Measurements from ENCODE around the gene TEAD1.
A peak's percentile ranks its signal among the peaks of the same experiment; 100 is the strongest.

Gene TEAD1

GRCh38 chr11:12914400-12914912 lies 240.2 kb downstream of the TEAD1 start:
- peak; percentile 38 for DNase-seq

DNA sequence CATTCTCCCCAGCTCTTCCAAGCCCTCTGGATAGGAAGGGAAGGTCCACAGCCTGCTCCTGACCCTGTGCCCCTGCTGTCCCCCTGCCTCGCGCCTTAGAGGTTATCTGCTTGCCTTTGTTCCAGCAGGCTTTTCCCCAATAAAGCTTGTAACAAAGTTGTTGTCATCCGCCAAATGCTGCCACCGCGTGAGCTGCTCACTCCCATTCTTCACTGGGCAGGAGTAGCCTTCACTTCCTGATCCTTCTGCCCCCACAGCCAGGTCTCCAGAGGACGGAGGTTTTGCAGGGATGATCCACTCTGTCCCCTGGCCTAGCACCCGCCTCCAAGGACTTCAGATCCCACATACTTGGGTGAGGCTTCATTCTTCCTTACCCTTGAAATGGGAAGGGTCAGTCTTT lies 240.9 kb downstream of the TEAD1 start:
- DNase-seq, result no peak

- DNase-seq, result no peak
Observed at GRCh38 chr11:12917822-12918221, 243.6 kb downstream of the TEAD1 start.

DNA sequence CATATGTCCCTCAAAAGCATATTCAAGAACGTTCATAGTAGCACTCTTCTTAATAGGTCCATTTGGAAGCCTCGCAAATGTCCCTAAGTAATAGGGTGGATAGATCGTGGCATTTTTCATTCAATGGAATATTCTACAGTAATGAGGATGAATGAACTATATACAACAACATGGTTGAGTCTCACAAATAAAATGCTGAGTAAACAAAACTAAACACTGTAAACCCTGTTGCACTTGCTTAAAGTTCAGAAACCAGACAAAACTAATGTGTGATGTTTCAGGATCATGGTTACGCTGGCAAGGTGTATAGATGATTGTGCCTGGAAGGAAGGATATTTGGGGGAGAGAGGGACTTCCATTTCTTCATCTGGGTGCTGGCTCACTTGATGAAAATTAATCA lies 244.4 kb downstream of the TEAD1 start:
- no peak for DNase-seq

GRCh38 chr11:12922418-12922817 lies 248.2 kb downstream of the TEAD1 start:
- no peak for DNase-seq

GRCh38 chr11:12922980-12923507 lies 248.8 kb downstream of the TEAD1 start:
- DNase-seq, result no peak

DNA sequence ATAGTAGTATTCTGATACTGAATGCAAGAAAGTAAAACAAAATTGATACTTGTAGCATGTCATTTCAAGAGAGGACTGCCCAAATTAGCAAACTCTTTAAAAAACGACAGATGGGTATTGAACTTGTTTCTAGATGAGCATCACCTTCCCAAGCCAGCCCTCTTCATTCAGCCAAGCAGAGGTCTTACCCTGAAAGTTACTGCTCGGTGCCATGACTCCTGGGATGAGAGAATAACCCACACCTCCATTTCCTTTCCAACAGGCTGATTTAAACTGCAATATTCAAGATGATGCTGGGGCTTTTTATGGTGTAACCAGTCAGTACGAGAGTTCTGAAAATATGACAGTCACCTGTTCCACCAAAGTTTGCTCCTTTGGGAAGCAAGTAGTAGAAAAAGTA lies 250.4 kb downstream of the TEAD1 start:
- no peak for DNase-seq

DNA sequence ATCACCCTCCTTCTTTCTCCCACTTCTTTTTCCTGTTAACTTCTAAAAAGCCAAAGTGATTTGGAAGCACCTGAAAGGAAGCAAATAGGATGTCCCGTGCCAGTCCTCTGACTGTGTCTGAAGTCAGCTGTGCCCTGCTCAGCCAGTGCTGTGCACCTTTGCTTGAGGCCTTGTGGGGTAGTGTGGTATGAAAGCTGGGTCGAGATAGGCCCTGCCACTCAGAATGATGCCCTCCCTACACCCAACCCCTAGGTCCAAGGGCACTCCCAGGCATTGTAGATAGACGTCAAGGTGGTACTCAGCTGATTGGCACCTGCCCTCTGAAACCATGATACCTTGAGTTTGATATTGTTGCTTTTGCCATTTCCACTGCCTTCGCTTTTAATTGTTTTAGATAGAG lies 251.3 kb downstream of the TEAD1 start:
- DNase-seq, result no peak

- DNase-seq, result no peak
Observed at GRCh38 chr11:12927221-12927620, 253.0 kb downstream of the TEAD1 start.

- no peak for DNase-seq
Observed at GRCh38 chr11:12927886-12928285, 253.7 kb downstream of the TEAD1 start.

DNA sequence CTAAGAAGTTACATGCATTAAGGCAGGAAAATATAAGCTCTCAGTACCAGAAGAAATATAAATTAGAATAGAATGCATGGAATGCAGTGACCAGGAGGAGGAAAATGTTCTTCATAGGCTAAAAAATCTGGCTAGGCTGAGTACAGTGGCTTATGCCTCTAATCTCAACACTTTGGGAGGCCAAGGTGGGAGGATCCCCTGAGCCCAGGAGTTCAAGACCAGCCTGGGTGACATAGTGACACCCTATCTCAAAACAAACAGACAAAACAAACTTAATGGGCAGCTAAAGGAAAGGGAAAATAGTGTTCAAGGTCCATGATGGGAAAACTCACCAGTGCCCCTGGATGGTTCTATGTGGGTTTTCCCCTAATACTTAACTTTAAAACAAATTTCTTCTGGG lies 256.6 kb downstream of the TEAD1 start:
- no peak for DNase-seq

- DNase-seq, result no peak
Observed at GRCh38 chr11:12932485-12932884, 258.3 kb downstream of the TEAD1 start.

DNA sequence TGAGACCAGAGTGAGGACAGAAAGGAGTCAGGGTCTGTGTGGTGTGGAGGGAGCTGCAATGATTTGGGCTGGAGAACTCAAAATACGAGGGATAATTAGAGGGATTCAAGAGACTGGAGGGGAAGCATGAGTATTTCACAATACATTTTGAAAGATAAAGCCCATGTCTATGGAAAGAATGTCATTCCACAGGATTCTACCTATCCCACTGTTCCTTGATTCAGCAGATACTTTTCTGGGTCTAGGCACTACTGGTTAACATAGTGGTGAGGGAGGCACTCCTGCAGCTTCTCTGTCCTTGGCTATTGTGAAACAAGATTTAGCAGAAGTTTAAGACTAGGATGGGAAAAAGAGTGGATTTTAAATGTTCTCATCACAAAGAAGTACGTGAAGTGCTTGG lies 262.0 kb downstream of the TEAD1 start:
- DNase-seq, result no peak

GRCh38 chr11:12938590-12939247 lies 264.5 kb downstream of the TEAD1 start:
- no peak for DNase-seq

DNA sequence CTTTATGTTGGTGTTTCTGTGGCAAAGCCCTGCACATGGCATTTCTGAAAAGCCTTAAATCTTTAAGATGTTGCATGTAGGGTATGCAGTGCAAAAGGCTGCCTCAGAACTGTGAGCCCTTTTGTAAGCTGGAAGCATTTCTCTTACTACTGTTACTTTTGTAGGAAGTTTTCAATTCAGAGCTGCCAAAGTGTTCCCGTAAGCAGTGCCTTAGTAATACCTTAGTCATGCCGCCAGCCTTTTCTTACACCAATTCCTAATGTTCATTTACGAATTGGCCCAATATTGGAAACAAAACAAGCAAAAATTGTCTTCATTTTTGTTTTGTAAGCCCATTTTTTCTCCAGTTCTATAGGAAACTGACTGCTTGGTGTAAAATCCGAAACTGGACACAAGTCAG lies 267.4 kb downstream of the TEAD1 start:
- no peak for DNase-seq

DNA sequence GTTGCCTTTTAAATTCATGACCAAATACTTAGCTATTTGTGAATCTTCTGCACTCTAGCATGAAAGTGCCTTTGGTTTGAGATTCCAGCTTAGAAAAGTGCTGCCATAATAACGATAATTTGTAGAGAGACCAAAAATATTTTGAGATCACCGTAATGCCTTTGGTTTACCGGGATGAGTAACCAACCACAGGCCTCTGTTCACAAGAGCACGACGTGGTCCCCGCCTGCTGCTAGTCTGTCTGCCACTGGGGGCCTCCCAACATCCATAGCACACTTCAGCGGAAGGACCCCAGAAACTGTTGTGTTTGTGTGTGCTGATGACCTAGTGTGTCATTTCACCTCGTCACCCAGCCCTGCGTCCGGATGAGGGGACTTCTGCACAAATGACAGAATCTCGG lies 267.9 kb downstream of the TEAD1 start:
- no peak for DNase-seq

DNA sequence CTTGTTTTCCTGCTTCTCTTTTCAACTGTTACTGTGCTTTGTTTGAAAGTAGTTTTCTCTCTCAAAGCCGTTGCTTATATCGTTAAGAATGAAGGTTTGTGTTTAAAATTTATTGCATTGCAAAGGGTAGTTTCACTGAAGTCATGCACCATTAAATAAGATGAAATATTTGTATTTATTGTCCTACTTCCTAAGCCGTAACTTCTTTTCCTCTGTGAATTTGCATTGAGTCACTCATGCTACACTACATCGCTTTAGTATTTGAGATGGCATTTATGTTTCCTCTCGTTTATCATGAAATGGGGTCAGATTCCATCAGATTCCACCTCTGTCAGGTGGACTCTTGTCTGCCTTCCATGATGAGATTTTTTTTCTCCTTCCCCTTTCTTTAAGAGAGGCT lies 269.1 kb downstream of the TEAD1 start:
- DNase-seq, result no peak

DNA sequence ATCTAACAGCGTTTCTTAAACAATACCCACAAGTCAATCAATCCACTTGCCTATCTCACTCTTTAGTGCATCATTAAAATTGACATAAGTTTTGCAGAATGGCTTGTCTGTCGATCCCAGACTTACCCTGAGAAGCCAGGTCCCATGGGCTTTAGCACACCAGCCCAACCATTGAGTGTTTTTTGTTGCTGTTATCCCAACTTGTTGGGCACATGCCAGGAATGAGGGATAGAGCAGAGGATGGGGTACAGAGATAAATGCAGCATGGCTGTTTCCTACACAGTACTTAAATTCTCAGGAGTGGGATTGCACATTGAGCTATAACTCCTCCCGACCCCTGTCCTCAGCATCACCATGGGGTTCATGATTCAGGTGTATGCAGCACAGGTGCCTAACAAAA lies 270.7 kb downstream of the TEAD1 start:
- DNase-seq, result no peak

- no peak for DNase-seq
Observed at GRCh38 chr11:12949453-12949852, 275.2 kb downstream of the TEAD1 start.

GRCh38 chr11:12950670-12951069 lies 276.4 kb downstream of the TEAD1 start:
- no peak for DNase-seq

GRCh38 chr11:12951376-12951775 lies 277.2 kb downstream of the TEAD1 start:
- no peak for DNase-seq

- DNase-seq, result no peak
Observed at GRCh38 chr11:12952094-12952493, 277.9 kb downstream of the TEAD1 start.

DNA sequence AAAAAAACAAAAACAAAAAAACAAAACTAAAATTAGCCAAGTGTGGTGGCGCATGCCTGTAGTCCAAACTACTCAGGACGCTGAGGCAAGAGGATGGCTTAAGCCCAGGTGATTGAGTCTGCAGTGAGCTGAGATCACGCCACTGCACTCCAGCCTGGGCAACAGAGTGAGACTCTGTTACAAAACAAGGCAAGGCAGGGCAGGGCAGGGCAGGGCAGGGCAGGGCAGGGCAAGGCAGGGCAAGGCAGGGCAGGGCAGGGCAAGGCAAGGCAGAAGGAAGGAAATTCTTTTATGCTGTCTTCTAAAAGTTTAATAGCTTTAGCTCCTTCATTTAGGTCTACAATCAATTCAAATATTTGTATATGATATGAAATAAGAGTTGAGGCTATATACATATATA lies 284.8 kb downstream of the TEAD1 start:
- DNase-seq, result no peak

- DNase-seq, result no peak
Observed at GRCh38 chr11:12961615-12962014, 287.4 kb downstream of the TEAD1 start.

DNA sequence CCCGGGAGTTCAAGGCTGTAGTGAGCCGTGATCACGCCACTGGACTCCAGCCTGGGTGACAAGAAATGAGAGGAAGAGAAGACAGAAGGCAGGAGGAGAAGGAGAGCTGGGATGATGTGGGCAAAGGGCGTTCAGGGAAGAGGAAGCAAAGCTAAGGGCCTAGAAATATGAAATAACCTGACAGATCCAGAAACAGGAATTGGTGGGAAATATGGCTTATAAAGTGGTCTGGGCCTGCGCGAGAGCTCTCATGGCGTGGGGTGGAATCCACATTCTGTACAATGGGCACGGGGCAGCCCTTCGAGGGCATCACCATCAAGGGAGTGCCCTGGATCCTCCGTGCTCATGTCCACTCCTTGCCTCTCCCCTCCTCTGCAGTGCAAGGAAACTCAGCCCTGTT lies 288.1 kb downstream of the TEAD1 start:
- no peak for DNase-seq

Data from stimulated activated CD8-positive, alpha-beta memory T cell treated with anti-CD3 and anti-CD28 coated beads, Interleukin-4, amount 100 ng/mL, for 48 hours (primary cell).